Left ventricle myocardium inferior (tissue), 1 donor: ENCODE data around the gene ATP11A. TPM values are rescaled to one million over a fixed set of nuclear protein-coding genes. Genes with fewer than 3 reads are reported as not detected.

Source experiments
- DNase-seq: peaks from one replicate; pipeline ENCODE4 v3.0.0-alpha.2; 2020
- H3K27ac ChIP-seq: fragments of 200-600 bp; replicated peaks from 2 replicates; pipeline ENCODE4 v1.8.0; 2021
- H3K27me3 ChIP-seq: fragments of 200-600 bp; 2 replicates; pipeline ENCODE4 v1.8.0; 2021; ENCODE audit warnings: low read depth
- H3K36me3 ChIP-seq: fragments of 200-600 bp; 2 replicates; pipeline ENCODE4 v1.8.0; 2021
- H3K4me1 ChIP-seq: fragments of 200-600 bp; 2 replicates; pipeline ENCODE4 v1.8.0; 2021
- H3K4me3 ChIP-seq: fragments of 200-600 bp; 2 replicates; pipeline ENCODE4 v1.8.0; 2021; ENCODE audit warnings: mild to moderate bottlenecking, moderate library complexity
- H3K9me3 ChIP-seq: fragments of 200-600 bp; replicated peaks from 2 replicates; pipeline ENCODE4 v1.8.0; 2021
- CTCF ChIP-seq: fragments of 200-600 bp; IDR thresholded peaks from 2 replicates; pipeline ENCODE4 v1.8.0; 2021; ENCODE audit warnings: antibody characterized with exemption, mild to moderate bottlenecking, borderline replicate concordance
- intact Hi-C: fragments of 100-400 bp; cut with micrococcal nuclease; formaldehyde crosslinking; loops from one replicate; pipeline ENCODE4 v1.11.0; 2022
- total RNA-seq: library from RNA; stranded (reverse); fragmentation: NEBNext Ultra II Directional; extraction: Animal tissue kit (Norgen Biotek cat#: 25700); gene quantifications from one replicate; pipeline ENCODE4 v1.2.1, GENCODE V29; 2021
- donor health status: DM: no; HTN: yes; CAD: no; lungs with severe emphysema.

The ATP11A gene
- total RNA-seq, 1 donor from 2014 or later: 106 TPM

GRCh38 chr13:112772929-112773328 is 83.1 kb downstream of the ATP11A start:
- Histone ChIP-seq H3K36me3 (no peaks in the 10 kb centered on the region), H3K4me3 (no peak overlapping the region), H3K9me3 (no peaks in the 10 kb centered on the region), H3K4me1 (peaks cover 90% of the 10 kb centered on the region), H3K27ac (peak overlapping the region; percentile 83), H3K27me3 (no peaks in the 10 kb centered on the region)
- intact Hi-C loops: no loop called here
- TF ChIP-seq CTCF: no peak
- no peak for DNase-seq

- intact Hi-C loops: no loop called here
Measured at GRCh38 chr13:112773601-112774447, 84.0 kb downstream of the ATP11A start.

GRCh38 chr13:112774448-112774792 is 84.6 kb downstream of the ATP11A start:
- intact Hi-C loops: no loop called here
- no peak for DNase-seq
- H3K9me3 ChIP-seq: no peaks in the 10 kb centered on the region
- H3K4me3 ChIP-seq: no peak overlapping the region
- peaks cover 80% of the 10 kb centered on the region for H3K4me1 ChIP-seq
- H3K27ac ChIP-seq: no peak overlapping the region
- TF ChIP-seq CTCF: no peak
- H3K36me3 ChIP-seq: no peaks in the 10 kb centered on the region
- H3K27me3 ChIP-seq: no peaks in the 10 kb centered on the region

More at GRCh38 chr13:112773601-112774447, 84.0 kb downstream of the ATP11A start:
- peaks cover 86% of the 10 kb centered on the region for H3K4me1 ChIP-seq
- H3K36me3 ChIP-seq: no peaks in the 10 kb centered on the region
- peak overlapping the region; percentile 83 for H3K27ac ChIP-seq
- no peak for TF ChIP-seq CTCF
- H3K4me3 ChIP-seq: no peak overlapping the region
- no peaks in the 10 kb centered on the region for H3K27me3 ChIP-seq
- DNase-seq: no peak
- no peaks in the 10 kb centered on the region for H3K9me3 ChIP-seq

GRCh38 chr13:112774829-112775565 is 85.2 kb downstream of the ATP11A start:
- Histone ChIP-seq H3K27me3 (no peaks in the 10 kb centered on the region), H3K4me3 (no peak overlapping the region), H3K27ac (no peak overlapping the region), H3K4me1 (peaks cover 74% of the 10 kb centered on the region), H3K36me3 (no peaks in the 10 kb centered on the region), H3K9me3 (no peaks in the 10 kb centered on the region)
- intact Hi-C loops: no loop called here
- DNase-seq: no peak
- TF ChIP-seq CTCF: no peak

- DNase-seq: no peak
- H3K4me1 ChIP-seq: peaks cover 73% of the 10 kb centered on the region
Measured at GRCh38 chr13:112775791-112776279, 86.0 kb downstream of the ATP11A start.

More at GRCh38 chr13:112775791-112776279, 86.0 kb downstream of the ATP11A start:
- Histone ChIP-seq H3K27ac (no peak overlapping the region), H3K9me3 (no peaks in the 10 kb centered on the region), H3K4me3 (no peak overlapping the region), H3K36me3 (no peaks in the 10 kb centered on the region), H3K27me3 (no peaks in the 10 kb centered on the region)
- intact Hi-C loops: no loop called here
- TF ChIP-seq CTCF: no peak
